HG03097 (cell line): ENCODE results near the gene ERBB4.
"Not testable (repeated sequence)": the region's sequence is repeated elsewhere in the genome, so short reads cannot be mapped to it uniquely, and the experiment has no call there.

Source experiments
- ATAC-seq: cut with Tn5 transposase; IDR thresholded peaks from one replicate; pipeline ENCODE4 v1.9.1; 2021; ENCODE audit not compliant: unreplicated experiment, low FRiP score

The ERBB4 gene

GRCh38 chr2:212028798-212029394, 509.7 kb downstream of the ERBB4 start:
- ATAC-seq, result no peak

GRCh38 chr2:212027681-212028628, 510.6 kb downstream of the ERBB4 start:
- no peak for ATAC-seq

- no peak for ATAC-seq
Measured at GRCh38 chr2:212024040-212024439, 514.6 kb downstream of the ERBB4 start.

- ATAC-seq, result no peak
Measured at GRCh38 chr2:212022966-212023365, 515.6 kb downstream of the ERBB4 start.

- no peak for ATAC-seq
Measured at GRCh38 chr2:212021947-212022346, 516.7 kb downstream of the ERBB4 start.

GRCh38 chr2:212015588-212015987, 523.0 kb downstream of the ERBB4 start:
- no peak for ATAC-seq

GRCh38 chr2:212013626-212014025, 525.0 kb downstream of the ERBB4 start:
- ATAC-seq, result no peak

- not testable (repeated sequence) for ATAC-seq
Measured at GRCh38 chr2:212010305-212010704, 528.3 kb downstream of the ERBB4 start.

- ATAC-seq, result no peak
Measured at GRCh38 chr2:212007972-212008371, 530.6 kb downstream of the ERBB4 start.

GRCh38 chr2:212005085-212005671, 533.4 kb downstream of the ERBB4 start:
- no peak for ATAC-seq

- no peak for ATAC-seq
Measured at GRCh38 chr2:212001325-212001724, 537.3 kb downstream of the ERBB4 start.

- ATAC-seq, result no peak
Measured at GRCh38 chr2:211996857-211997256, 541.7 kb downstream of the ERBB4 start.

GRCh38 chr2:211994806-211995205, 543.8 kb downstream of the ERBB4 start:
- ATAC-seq, result no peak

GRCh38 chr2:211990335-211990734, 548.3 kb downstream of the ERBB4 start:
- ATAC-seq, result no peak

- no peak for ATAC-seq
Measured at GRCh38 chr2:211986313-211986712, 552.3 kb downstream of the ERBB4 start.

- no peak for ATAC-seq
Measured at GRCh38 chr2:211985393-211985792, 553.2 kb downstream of the ERBB4 start.

- no peak for ATAC-seq
Measured at GRCh38 chr2:211982162-211982561, 556.4 kb downstream of the ERBB4 start.

GRCh38 chr2:211981451-211981850, 557.2 kb downstream of the ERBB4 start:
- no peak for ATAC-seq

GRCh38 chr2:211976076-211976475, 562.5 kb downstream of the ERBB4 start:
- no peak for ATAC-seq

- no peak for ATAC-seq
Measured at GRCh38 chr2:211967234-211967633, 571.4 kb downstream of the ERBB4 start.

GRCh38 chr2:211963969-211964368, 574.6 kb downstream of the ERBB4 start:
- ATAC-seq, result no peak

- ATAC-seq, result peak; percentile 84
Measured at GRCh38 chr2:211957799-211958198, 580.8 kb downstream of the ERBB4 start.
